Heart right ventricle (tissue), 16 donors: Measurements from ENCODE around the gene NAA10. TPM values are rescaled to one million over a fixed set of nuclear protein-coding genes. Genes with fewer than 3 reads are reported as not detected.

ENCODE experiments used
- ATAC-seq, 8 donors: fragments of 200-7000 bp; cut with Tn5 transposase; one replicate each; pipeline ENCODE4 v1.9.1; 2020; ENCODE audit warnings: mild to moderate bottlenecking in 8 of 8, moderate library complexity in 8 of 8, moderate number of reproducible peaks in 1 of 8
- DNase-seq, 2 donors: peaks; one replicate each; pipeline ENCODE4 v3.0.0-alpha.2; 2020
- H3K27ac ChIP-seq, 10 donors: fragments of 200-600 bp; sonication (generic) in 2 of 10; one replicate each; pipeline versions ENCODE4 v1.5.0 to v1.8.0; 2020 to 2022; ENCODE audit warnings: mild to moderate bottlenecking in 3 of 10
- H3K27me3 ChIP-seq, 7 donors: fragments of 200-600 bp; one replicate each; pipeline ENCODE4 v1.8.0; 2021 to 2022; ENCODE audit warnings: mild to moderate bottlenecking in 2 of 7
- H3K36me3 ChIP-seq, 9 donors: fragments of 200-600 bp; sonication (generic) in 1 of 9; one replicate each; pipeline versions ENCODE4 v1.5.0 to v1.8.0; 2020 to 2022; ENCODE audit warnings: mild to moderate bottlenecking in 2 of 9
- H3K4me1 ChIP-seq, 9 donors: fragments of 200-600 bp; sonication (generic) in 1 of 9; one replicate each; pipeline versions ENCODE4 v1.5.0 to v1.8.0; 2020 to 2022; ENCODE audit warnings: mild to moderate bottlenecking in 4 of 9
- H3K4me3 ChIP-seq, 10 donors: fragments of 200-600 bp; sonication (generic) in 2 of 10; one replicate each; pipeline versions ENCODE4 v1.5.0 to v1.8.0; 2020 to 2022; ENCODE audit warnings: mild to moderate bottlenecking in 7 of 10, moderate library complexity in 2 of 10
- H3K9me3 ChIP-seq, 11 donors: fragments of 200-600 bp in 10 of 11; sonication (generic) in 2 of 11; one replicate each; pipeline versions ENCODE4 v1.5.0 to v1.8.0; 2013 to 2022; ENCODE audit warnings: mild to moderate bottlenecking in 2 of 11, control low read depth in 1 of 11, moderate library complexity in 1 of 11
- CTCF ChIP-seq, 9 donors: fragments of 200-600 bp; sonication (generic) in 2 of 9; IDR thresholded peaks; one replicate each; pipeline versions ENCODE4 v1.5.0 to v1.8.0; 2021 to 2022; ENCODE audit warnings: antibody characterized with exemption in 9 of 9, mild to moderate bottlenecking in 5 of 9, moderate library complexity in 1 of 9
- WGBS, 2 donors: extraction: QIAGEN DNeasy Blood & Tissue Kit; methylation state at CpG; one replicate each; pipeline ENCODE4 v1.1.7; 2013; ENCODE audit warnings: inconsistent platforms in 1 of 2; 5-methylcytosine and 5-hydroxymethylcytosine counted together
- intact Hi-C, 10 donors: fragments of 100-400 bp; cut with DNase I; formaldehyde crosslinking; loops; one replicate each; pipeline versions ENCODE4 v1.11.1 to v1.14.2; 2022
- polyA plus RNA-seq, 2 donors: library from polyadenylated mRNA; stranded (reverse); fragments of 200-250 nt; gene quantifications; one replicate each; pipeline ENCODE4 v1.2.3, GENCODE V29; 2013
- total RNA-seq, 10 donors: library from RNA; stranded (reverse); fragmentation: NEBNext Ultra II Directional in 3 of 10; extraction: Animal tissue kit (Norgen Biotek cat#: 25700) in 3 of 10; gene quantifications; one replicate each; pipeline versions ENCODE4 v1.2.1 to v1.2.4, GENCODE V29; 2021 to 2023
- donor health status: Arrhythmogenic right ventricular cardiomyopathy.
- donor health status: ischemic (EF 13 %, LVEDD 7.1; RV severe dilation, severe dysfunction).
- donor health status: healthy with polysubstance abuse.
- donor health status: DM: no; HTN: yes; CAD: no.
- donor health status: DM: no; HTN: no; CAD: no.
- donor health status: ischemic (EF 25% LVEDD 6.9; RV normal size, moderate dysfunction).
- donor health status: ischemic (EF 25% LVEDD 5.7; RV mildly dilated, moderate dysfunction).
- donor health status: healthy.
- donor health status: DM: yes; HTN: yes; CAD: no.
- donor health status: Ischemic cardiomyopathy.
- donor health status: ischemic (EF 35%, LVEDD 5.7; RV mildly dilated, moderate dysfunction).
- donor health status: nonischemic (EF 11% LVEDD 7.7; RV severe dilation, severe dysfunction).
- donor health status: DM: yes; HTN: yes; CAD: no.
- donor health status: PGD.
- donor health status: ischemic (EF 29% LVEDD 5.4; RV normal size, mild dysfunction).
- donor health status: nonischemic (EF 23%, LVEDD 6.1; RV moderate dilation, normal function).

Gene NAA10
- total and polyA plus RNA-seq, 12 donors = 46.9 to 228 (median 62.2) TPM

GRCh38 chrX:153922932-153923857, 11.6 kb downstream of the NAA10 start:
- WGBS, 2 donors = 50 to 52% methylated on average over 19 to 25 of the region's 25 CpGs
- Histone ChIP-seq H3K9me3 (no peaks in the 10 kb centered on the region), H3K27ac (peak overlapping the region in 8 of 10 donors; percentile 30 to 99 (median 97)), H3K36me3 (peaks cover 0 to 14% (median 0%) of the 10 kb centered on the region in 9 donors), H3K4me3 (peak overlapping the region in 2 of 10 donors; percentile 15 to 71), H3K4me1 (peaks cover 0 to 69% (median 42%) of the 10 kb centered on the region in 9 donors), H3K27me3 (peaks cover 0 to 80% (median 0%) of the 10 kb centered on the region in 7 donors)
- intact Hi-C loops = loop anchor here in 5 of 10 donors (2.0 to 10.0 kb wide), 3 partner anchors 26 to 128 kb away; partner anchors contain the start of genes IDH3G (in 3 of the 5) and SSR4 (in 3 of the 5)
- ATAC-seq = peak in 7 of 8 donors; percentile 38 to 74 (median 70)
- peak; percentile 78 to 82 for DNase-seq
- peak in 8 of 9 donors; percentile 36 to 65 (median 58) for TF ChIP-seq CTCF (IDR thresholded peaks at IDR 0.05)

GRCh38 chrX:153921511-153922446, 13.1 kb downstream of the NAA10 start:
- 41 to 44% methylated on average over 24 to 38 of the region's 40 CpGs for WGBS, 2 donors
- Histone ChIP-seq H3K4me1 (peaks cover 0 to 59% (median 34%) of the 10 kb centered on the region in 9 donors), H3K27me3 (peaks cover 0 to 92% (median 0%) of the 10 kb centered on the region in 7 donors), H3K9me3 (no peaks in the 10 kb centered on the region), H3K36me3 (peaks cover 0 to 28% (median 0%) of the 10 kb centered on the region in 9 donors), H3K4me3 (peak overlapping the region in 6 of 10 donors; percentile 2 to 71 (median 28)), H3K27ac (peak overlapping the region in 9 of 10 donors; percentile 12 to 99 (median 39))
- intact Hi-C loops = loop anchor here in 5 of 10 donors (2.0 to 10.0 kb wide), 3 partner anchors 27 to 127 kb away; partner anchors contain the start of genes IDH3G (in 3 of the 5) and SSR4 (in 3 of the 5)
- DNase-seq (no peak), ATAC-seq (peak in 6 of 8 donors; percentile 3 to 24 (median 8))
- TF ChIP-seq CTCF (IDR thresholded peaks at IDR 0.05) = no peak

GRCh38 chrX:153921070-153921469, 13.8 kb downstream of the NAA10 start:
- Histone ChIP-seq H3K27ac (peak overlapping the region in 6 of 10 donors; percentile 34 to 99 (median 42)), H3K9me3 (no peaks in the 10 kb centered on the region), H3K4me1 (peaks cover 0 to 53% (median 29%) of the 10 kb centered on the region in 9 donors), H3K27me3 (peaks cover 0 to 93% (median 0%) of the 10 kb centered on the region in 7 donors), H3K4me3 (peak overlapping the region in 6 of 10 donors; percentile 2 to 71 (median 28)), H3K36me3 (peaks cover 0 to 34% (median 0%) of the 10 kb centered on the region in 9 donors)
- intact Hi-C loops = loop anchor here in 4 of 10 donors (10.0 kb wide), 2 partner anchors 106 to 126 kb away; partner anchors contain the start of genes IDH3G (in 3 of the 4) and SSR4 (in 3 of the 4)
- TF ChIP-seq CTCF (IDR thresholded peaks at IDR 0.05) = no peak
- ATAC-seq (no peak), DNase-seq (no peak)
- WGBS, 2 donors = 66 to 85% methylated on average over 9 to 16 of the region's 16 CpGs
